Breast epithelium (tissue), 4 donors: Measurements from ENCODE around the gene STIMATE. TPM values are rescaled to one million over a fixed set of nuclear protein-coding genes. Genes with fewer than 3 reads are reported as not detected.

ENCODE experiments used
- DNase-seq, 2 donors: peaks; one replicate each; pipeline ENCODE4 v3.0.0-alpha.2; 2019; ENCODE audit warnings: low spot score in 2 of 2
- H3K27ac ChIP-seq, 2 donors: fragments of 200-600 bp; sonication (generic) in 1 of 2; one replicate each; pipeline ENCODE4 v1.5.1; 2016 to 2019; ENCODE audit warnings: mild to moderate bottlenecking in 1 of 2
- H3K27me3 ChIP-seq, 2 donors: fragments of 200-600 bp; sonication (generic) in 1 of 2; one replicate each; pipeline versions ENCODE4 v1.5.1 to v1.6.0; 2017 to 2019; ENCODE audit warnings: control low read depth in 1 of 2, mild to moderate bottlenecking in 1 of 2
- H3K36me3 ChIP-seq: fragments of 200-600 bp; one replicate; pipeline ENCODE4 v1.5.1; 2019
- H3K4me1 ChIP-seq, 2 donors: fragments of 200-600 bp; sonication (generic); one replicate each; pipeline ENCODE4 v1.5.1; 2016 to 2019; ENCODE audit warnings: control low read depth in 1 of 2
- H3K4me3 ChIP-seq, 3 donors: fragments of 200-600 bp; sonication (generic); 1 replicate in 2 of 3; 2 replicates in 1 of 3; pipeline ENCODE4 v1.5.1; 2016 to 2019; ENCODE audit warnings: mild to moderate bottlenecking in 3 of 3, moderate library complexity in 2 of 3
- H3K9me3 ChIP-seq, 2 donors: fragments of 200-600 bp; sonication (generic) in 1 of 2; one replicate each; pipeline ENCODE4 v1.5.1; 2016 to 2019; ENCODE audit warnings: control low read depth in 1 of 2
- CTCF ChIP-seq, 3 donors: fragments of 450-650 bp; IDR thresholded peaks; one replicate each; pipeline ENCODE4 v1.5.1; 2016 to 2017; ENCODE audit warnings: antibody characterized with exemption in 3 of 3, mild to moderate bottlenecking in 3 of 3, moderate library complexity in 3 of 3
- POLR2A ChIP-seq: fragments of 450-650 bp; IDR thresholded peaks from one replicate; pipeline ENCODE4 v1.6.1; 2016; ENCODE audit warnings: antibody characterized with exemption, mild to moderate bottlenecking, moderate library complexity
- POLR2AphosphoS5 ChIP-seq, 3 donors: sonication (generic); formaldehyde crosslinking; IDR thresholded peaks; one replicate each; pipeline ENCODE4 v1.6.1; 2017; ENCODE audit warnings: antibody characterized with exemption in 3 of 3
- intact Hi-C: fragments of 100-400 bp; cut with DNase I; formaldehyde crosslinking; loops from one replicate; pipeline ENCODE4 v1.15.1; 2023; ENCODE audit warnings: low total_unique reads
- total RNA-seq, 3 donors: library from RNA; depleted of rRNA; stranded (reverse); fragments of >200 nt; gene quantifications; one replicate each; pipeline ENCODE4 v1.1.0, GENCODE V29; 2016

Gene STIMATE
- total RNA-seq, 3 donors from 2014 or later: 14.0 to 18.7 (median 14.7) TPM

DNA sequence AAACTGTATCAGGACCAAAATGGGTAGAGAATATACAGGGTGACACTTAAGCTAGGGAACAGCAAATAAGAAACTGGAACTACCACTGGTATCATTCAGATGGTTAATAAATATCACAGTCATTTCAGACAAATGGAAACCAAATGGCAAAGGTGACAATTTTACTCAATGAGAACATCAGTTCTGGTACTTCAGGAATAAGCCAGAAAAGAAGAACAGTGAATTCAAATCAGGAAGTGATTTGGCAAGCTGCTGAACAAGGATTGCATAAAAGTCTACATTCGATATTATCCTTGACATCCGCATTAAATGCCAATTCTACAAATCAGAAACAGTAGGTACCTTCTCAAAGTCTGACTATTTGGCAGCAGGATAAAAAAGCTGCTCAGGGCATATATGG, 23.5 kb upstream of the STIMATE start:
- no peak for DNase-seq
- Histone ChIP-seq H3K27me3 (no peaks in the 10 kb centered on the region), H3K36me3 (no peaks in the 10 kb centered on the region), H3K4me3 (no peak overlapping the region), H3K9me3 (no peaks in the 10 kb centered on the region), H3K4me1 (no peaks in the 10 kb centered on the region), H3K27ac (no peak overlapping the region)
- intact Hi-C loops: no loop called here
- TF ChIP-seq CTCF (IDR thresholded peaks at IDR 0.05) (no peak), POLR2A (no peak), POLR2AphosphoS5 (IDR thresholded peaks at IDR 0.05) (no peak)

DNA sequence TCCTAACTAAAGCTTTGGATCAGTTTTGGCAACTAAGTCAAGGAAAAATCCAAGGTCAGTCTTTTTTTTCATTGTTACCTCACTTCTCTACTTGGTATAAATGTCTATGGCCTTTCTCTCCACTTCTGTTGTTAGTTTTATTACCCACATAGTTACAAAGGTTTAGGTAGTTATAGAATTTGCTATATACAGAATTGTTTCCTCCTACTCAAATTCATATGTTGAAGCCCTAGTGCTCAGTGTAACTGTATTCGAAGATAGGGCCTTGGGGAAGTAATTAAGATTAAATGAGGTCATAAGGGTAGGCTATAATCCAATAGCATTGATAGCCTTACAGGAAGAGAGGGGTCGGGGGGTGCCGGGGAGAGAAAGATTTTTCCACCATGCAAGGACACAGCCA, 19.7 kb upstream of the STIMATE start:
- intact Hi-C loops: no loop called here
- H3K4me3 ChIP-seq: no peak overlapping the region
- TF ChIP-seq POLR2A: no peak
- TF ChIP-seq CTCF (IDR thresholded peaks at IDR 0.05): no peak
- no peak for TF ChIP-seq POLR2AphosphoS5 (IDR thresholded peaks at IDR 0.05)

DNA sequence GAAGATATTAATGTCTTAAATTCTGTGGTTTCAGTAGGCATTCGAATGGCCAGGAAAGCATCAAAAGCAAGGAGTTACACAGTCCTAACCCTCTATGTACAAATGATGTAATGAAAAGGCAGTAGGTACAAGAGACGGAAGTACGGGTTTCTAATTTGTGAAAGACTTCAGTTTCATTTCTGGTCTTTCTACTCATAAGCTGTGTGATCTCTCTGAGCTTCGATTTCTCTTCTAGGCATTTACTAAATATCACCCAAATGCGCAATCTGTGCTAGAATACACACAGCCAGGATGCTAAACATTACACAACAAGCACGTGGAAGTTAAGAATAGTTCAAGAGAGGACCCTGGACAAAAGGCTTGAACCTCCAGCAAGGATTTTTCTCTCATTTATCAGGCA, 17.9 kb upstream of the STIMATE start:
- TF ChIP-seq CTCF (IDR thresholded peaks at IDR 0.05) (no peak), POLR2A (no peak), POLR2AphosphoS5 (IDR thresholded peaks at IDR 0.05) (no peak)
- no peak overlapping the region for H3K27ac ChIP-seq
- no peaks in the 10 kb centered on the region for H3K9me3 ChIP-seq
- no peak overlapping the region for H3K4me3 ChIP-seq
- intact Hi-C loops: no loop called here
- no peak for DNase-seq
- H3K4me1 ChIP-seq: no peaks in the 10 kb centered on the region
- no peaks in the 10 kb centered on the region for H3K36me3 ChIP-seq
- no peaks in the 10 kb centered on the region for H3K27me3 ChIP-seq

More for the DNA sequence above, 19.7 kb upstream of the STIMATE start:
- Histone ChIP-seq H3K27ac (no peak overlapping the region), H3K4me1 (no peaks in the 10 kb centered on the region), H3K36me3 (no peaks in the 10 kb centered on the region), H3K9me3 (no peaks in the 10 kb centered on the region), H3K27me3 (no peaks in the 10 kb centered on the region)
- DNase-seq: no peak

DNA sequence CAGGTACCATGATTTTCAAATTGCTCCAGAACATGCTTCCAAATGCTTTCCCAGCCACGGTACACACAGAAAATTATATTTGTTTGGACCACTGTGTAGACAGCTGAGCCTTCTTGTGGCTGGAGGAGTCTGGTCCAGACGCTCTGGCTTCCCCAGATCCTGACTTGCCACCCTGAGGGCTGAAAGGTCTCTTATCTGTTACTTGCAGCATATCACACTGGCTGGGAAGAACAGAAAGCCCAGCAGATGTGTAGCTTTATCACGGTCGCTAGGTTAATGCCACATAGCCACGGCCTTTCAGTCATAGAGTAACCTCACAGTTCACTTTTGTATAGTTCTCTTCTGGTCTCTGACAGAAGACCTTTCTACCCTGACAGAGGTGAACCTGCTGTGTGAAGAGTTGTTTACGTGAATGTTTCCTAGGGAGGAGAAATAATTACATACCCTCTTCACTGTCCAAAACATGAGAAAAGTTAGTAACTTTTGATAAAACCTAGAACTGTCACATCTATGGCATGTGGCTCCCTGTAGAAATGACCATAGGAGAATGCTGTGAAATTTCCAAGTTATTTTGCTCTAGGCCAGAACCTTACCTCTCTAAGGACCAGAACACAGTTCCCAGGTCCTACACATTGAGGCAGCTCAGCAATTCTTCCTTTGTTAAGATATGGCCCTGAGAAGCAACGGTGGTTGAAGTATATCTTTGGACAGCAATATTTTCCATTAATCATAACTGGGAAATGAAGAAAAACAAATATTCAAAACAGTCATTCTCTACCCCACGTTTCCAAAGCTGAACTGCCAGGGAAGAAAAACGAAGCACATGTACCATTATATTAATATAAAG, 15.8 kb upstream of the STIMATE start:
- no peaks in the 10 kb centered on the region for H3K36me3 ChIP-seq
- no peaks in the 10 kb centered on the region for H3K27me3 ChIP-seq
- no peak for DNase-seq
- no peak overlapping the region for H3K27ac ChIP-seq
- no peak overlapping the region for H3K4me3 ChIP-seq
- no peaks in the 10 kb centered on the region for H3K9me3 ChIP-seq
- TF ChIP-seq CTCF (IDR thresholded peaks at IDR 0.05) (no peak), POLR2AphosphoS5 (IDR thresholded peaks at IDR 0.05) (no peak), POLR2A (no peak)
- intact Hi-C loops: no loop called here
- no peaks in the 10 kb centered on the region for H3K4me1 ChIP-seq

DNA sequence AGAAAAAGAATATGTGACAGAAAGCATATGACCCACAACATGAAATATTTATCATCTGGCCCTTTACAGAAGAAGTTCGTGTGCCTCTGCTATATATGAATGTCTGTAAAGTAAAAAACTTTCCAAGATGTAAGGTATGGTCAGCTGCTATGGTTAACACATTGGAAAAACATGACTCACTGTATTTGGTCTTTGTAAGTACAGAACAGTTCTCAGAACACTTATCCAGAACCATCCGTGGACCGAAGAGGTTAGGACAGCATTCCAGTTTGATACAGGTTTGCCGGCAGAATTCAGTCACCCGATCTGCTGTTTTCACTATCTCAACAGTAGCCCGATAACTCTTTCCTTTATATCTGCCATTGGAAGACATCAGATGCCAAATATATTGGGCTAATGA, 13.5 kb upstream of the STIMATE start:
- Histone ChIP-seq H3K4me3 (no peak overlapping the region), H3K27me3 (no peaks in the 10 kb centered on the region), H3K27ac (no peak overlapping the region), H3K9me3 (no peaks in the 10 kb centered on the region), H3K4me1 (no peaks in the 10 kb centered on the region), H3K36me3 (no peaks in the 10 kb centered on the region)
- no peak for DNase-seq
- TF ChIP-seq POLR2AphosphoS5 (IDR thresholded peaks at IDR 0.05) (no peak), POLR2A (no peak), CTCF (IDR thresholded peaks at IDR 0.05) (no peak)
- intact Hi-C loops: no loop called here
